ENCODE data around the gene NHLRC3.
"Not testable (repeated sequence)": the region's sequence is repeated elsewhere in the genome, so short reads cannot be mapped to it uniquely, and the experiment has no call there.

Gene NHLRC3

GRCh38 chr13:39047560-39047959, 9.3 kb downstream of the NHLRC3 start:
- no peak for DNase-seq

DNA sequence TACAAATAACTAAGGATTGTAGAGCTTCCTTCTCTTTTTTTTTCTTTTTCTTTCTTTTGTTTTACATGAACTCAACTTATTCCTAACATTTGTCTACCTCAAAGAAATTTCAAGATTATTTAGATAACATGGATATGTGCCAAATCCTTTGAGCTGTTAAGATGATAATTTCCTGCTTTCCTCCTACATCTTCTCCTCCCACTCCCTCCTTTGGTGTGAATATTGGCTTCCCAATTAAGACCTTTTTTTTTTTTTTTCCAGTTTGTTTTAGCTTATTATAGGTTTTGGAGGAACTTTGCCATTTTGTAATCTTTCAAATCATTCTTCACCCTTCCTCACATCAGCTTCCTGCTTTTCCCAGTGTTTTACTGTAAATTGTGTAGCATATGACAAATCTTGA, 10.6 kb downstream of the NHLRC3 start:
- no peak for DNase-seq

GRCh38 chr13:39049274-39049673, 11.0 kb downstream of the NHLRC3 start:
- DNase-seq = no peak

- DNase-seq = peak; percentile 19 to 26
Measured at GRCh38 chr13:39051157-39051556, 12.9 kb downstream of the NHLRC3 start.

GRCh38 chr13:39052944-39053343, 14.7 kb downstream of the NHLRC3 start:
- DNase-seq = no peak

GRCh38 chr13:39054112-39054511, 15.9 kb downstream of the NHLRC3 start:
- no peak for DNase-seq

- no peak for DNase-seq
Measured at GRCh38 chr13:39056018-39056417, 17.8 kb downstream of the NHLRC3 start.

DNA sequence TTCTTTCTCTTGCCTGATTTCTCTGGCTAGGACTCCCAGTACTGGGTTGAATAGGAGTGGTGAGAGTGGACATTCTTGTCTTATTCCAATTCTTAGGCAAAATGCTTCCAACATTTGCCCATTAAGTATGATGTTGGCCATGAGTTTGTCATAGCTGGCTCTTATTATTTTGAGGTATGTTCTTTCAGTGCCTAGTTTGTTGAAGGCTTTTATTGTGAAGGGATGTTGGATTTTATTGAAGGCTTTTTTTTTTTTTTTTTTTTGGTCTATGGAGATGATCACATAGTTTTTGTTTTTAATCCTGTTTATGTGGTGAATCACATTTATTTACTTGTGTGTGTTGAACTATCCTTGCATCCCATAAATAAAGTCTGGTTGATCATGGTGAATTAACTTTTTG, 19.8 kb downstream of the NHLRC3 start:
- DNase-seq = no peak

DNA sequence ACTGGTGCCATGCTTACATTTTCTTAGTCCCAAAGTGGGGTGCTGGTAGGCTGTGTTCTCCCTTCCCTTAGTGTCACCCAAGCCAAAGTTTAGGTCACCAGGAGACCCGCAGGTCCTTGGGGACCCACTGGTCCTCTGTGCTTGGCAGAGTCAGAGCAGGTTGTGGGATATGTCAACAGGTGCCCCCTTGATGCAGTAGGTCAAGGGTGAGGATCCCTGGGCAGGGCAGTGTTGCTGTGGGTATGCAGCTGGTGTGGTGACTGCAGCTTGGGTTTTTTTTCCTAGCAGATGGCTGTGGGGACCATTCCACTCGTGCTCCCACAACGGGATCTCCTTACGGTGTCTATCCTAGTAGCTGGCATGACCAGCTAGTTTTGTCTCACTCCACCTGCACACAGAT, 23.7 kb downstream of the NHLRC3 start:
- no peak for DNase-seq

DNA sequence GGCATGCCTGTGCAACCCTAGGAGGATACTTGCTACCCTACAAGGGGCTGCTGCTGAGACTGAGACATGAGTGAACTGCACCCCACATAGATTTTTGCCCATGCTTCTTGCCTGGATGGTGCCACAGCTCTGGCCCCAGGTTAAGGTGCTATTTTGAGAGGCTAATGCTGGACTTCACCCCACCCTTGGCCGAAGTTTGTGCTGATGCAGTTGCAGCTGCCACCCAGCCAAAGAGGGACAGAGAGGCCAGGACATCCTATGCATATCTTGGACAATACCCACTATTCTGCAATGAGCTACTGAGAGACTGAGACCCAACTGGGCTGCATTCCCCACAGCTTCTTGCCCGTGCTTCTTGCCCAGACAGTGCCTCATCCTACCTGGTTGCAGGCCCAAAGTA, 34.6 kb downstream of the NHLRC3 start:
- no peak for DNase-seq

DNA sequence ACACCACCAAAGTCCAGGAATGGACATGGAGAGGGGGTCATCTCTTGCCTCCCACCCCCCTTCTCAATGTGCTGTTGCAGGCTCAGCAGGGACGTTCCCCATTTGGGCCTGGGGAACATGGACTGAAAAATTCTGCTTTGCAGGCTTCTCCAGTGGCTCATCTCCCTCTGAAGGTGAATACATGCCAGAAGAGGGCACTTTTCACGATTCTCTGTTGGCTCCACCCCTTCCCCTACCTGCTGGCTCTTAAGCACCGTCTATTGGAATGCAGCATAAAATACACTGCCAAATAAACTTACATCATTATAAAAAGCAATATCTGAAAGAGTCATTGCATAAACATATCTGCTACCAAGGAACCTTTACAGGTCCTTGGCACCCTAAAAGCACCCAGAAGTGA, 35.7 kb downstream of the NHLRC3 start:
- DNase-seq = no peak

DNA sequence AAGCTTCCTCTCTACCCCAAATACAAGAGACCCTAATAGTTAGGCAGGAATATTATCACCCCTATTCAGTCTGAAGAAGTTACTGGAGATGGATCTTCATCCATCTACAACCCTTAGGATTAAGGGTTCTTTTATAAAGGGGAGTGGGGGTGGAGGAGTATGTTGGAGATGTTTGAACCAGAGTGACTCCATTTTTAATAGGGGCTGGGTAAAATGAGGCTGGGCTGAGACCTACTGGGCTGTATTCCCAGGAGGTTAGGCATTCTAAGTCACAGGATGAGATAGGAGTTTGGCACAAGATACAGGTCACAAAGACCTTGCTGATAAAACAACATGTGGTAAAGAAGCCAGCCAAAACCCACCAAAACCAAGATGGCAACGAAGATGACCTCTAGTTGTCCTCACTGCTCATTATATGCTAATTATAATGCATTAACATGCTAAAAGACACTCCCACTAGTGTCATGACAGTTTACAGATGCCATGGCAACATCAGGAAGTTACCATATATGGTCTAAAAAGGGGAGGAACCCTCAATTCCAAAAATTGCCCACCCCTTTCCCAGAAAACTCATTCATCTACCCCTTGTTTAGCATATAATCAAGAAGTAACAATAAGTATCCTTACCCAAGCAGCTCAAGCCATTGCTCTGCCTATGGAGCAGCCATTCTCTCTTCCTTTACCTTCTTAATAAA, 48.1 kb downstream of the NHLRC3 start:
- DNase-seq = not testable (repeated sequence)

- no peak for DNase-seq
Measured at GRCh38 chr13:39091586-39091985, 53.3 kb downstream of the NHLRC3 start.

- no peak for DNase-seq
Measured at GRCh38 chr13:39095500-39095899, 57.2 kb downstream of the NHLRC3 start.

- DNase-seq = no peak
Measured at GRCh38 chr13:39099231-39099630, 61.0 kb downstream of the NHLRC3 start.
